GM18502 (cell line): ENCODE data around the gene GTF2I.
A peak's percentile ranks its signal among the peaks of the same experiment; 100 is the strongest.
"Not testable (repeated sequence)": the region's sequence is repeated elsewhere in the genome, so short reads cannot be mapped to it uniquely, and the experiment has no call there.

ENCODE experiments used
- ATAC-seq: cut with Tn5 transposase; IDR thresholded peaks from one replicate; pipeline ENCODE4 v1.9.1; 2021; ENCODE audit warnings: mild to moderate bottlenecking; ENCODE audit not compliant: unreplicated experiment, poor library complexity

Gene GTF2I

DNA sequence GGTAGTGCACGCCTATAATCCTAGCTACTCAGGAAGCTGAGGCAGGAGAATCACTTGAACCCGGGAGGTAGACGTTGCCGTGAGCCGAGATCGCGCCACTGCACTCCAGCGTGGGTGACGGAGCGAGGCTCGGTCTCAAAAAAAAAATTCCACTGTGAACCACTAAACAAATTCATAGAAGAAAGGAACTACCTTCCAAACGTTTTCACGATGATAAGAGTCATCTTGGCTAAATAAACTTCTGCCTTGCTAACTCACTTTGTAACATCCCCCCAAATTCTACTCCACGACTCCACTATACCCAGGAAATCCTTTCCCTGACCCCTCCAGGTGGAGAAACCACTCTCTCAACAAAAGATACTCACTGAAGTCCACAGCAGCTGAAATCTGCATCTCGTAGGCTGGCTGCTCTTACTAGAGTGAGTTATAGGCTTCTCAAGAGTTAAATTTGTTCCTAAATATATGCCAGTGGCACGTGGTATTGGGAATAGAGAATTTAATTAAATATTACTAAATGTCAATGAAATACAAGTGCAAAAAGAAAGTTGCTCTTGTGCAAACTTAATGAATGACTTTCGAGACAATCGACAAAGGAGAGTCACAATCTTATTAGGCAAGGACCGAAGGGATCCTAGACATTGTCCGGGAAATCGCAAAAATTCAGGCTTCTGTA lies 1.6 kb upstream of the GTF2I start:
- no peak for ATAC-seq

DNA sequence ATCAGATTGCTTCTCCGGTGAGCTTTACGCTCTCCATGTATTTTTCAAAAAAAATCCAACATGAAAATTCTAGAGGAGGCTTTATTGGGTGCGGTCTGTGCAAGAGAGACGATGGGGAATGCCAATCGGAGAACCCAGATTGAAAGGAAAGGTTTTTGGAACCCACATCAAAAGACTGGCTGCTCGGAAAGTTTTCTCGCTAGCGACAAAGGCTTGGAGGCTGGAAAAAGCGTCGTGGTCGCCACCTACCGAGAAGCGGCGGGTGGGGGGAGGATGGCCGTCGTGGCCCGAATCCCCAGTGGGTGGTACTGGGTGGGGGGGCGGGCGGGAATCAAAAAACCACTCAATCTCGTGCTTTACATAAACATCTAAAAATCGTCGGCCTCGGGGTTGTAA lies 1.1 kb upstream of the GTF2I start:
- ATAC-seq, result no peak

DNA sequence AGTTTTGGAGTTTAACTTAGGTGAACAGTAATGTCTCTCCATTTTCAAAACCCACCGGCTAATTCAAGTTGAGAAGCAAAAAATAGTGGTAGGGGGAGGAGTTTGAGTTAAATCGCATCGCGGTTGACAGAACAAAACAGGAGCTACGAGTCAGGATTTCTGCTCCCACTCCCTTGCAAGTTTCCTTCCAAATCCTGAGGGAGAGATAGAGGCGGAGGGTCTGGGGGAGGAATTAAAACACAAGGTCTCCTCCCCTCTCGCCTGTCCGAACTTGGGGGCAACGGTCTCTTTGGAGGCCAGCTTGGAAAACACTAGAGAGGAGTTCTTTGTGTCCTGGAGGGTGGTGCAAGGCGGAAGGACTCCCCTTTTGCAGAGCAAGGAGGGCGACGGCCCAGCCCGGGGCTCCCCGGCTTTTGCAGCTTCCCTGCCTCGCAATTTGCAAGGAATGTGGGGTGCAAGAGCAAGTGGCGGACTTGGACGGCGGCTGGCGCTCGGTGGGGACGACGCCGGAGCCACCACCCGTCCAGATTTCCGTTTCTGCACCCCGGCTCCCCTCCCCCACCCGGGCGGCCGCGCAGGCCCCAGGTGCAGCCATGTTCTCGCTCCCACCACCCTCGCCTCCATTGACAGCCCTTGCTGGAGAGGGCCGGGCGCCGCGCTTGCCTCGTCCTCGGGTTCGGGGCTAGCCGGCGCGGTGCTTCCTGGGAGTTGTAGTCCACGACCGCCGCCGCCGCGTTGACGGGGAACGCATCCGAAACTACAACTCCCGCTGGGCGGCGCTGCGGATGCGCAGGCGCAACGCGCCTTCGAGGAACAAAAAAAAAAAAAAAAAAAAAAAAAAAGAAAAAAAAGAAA lies 454 bp upstream of the GTF2I start:
- peak; percentile 54 for ATAC-seq

DNA sequence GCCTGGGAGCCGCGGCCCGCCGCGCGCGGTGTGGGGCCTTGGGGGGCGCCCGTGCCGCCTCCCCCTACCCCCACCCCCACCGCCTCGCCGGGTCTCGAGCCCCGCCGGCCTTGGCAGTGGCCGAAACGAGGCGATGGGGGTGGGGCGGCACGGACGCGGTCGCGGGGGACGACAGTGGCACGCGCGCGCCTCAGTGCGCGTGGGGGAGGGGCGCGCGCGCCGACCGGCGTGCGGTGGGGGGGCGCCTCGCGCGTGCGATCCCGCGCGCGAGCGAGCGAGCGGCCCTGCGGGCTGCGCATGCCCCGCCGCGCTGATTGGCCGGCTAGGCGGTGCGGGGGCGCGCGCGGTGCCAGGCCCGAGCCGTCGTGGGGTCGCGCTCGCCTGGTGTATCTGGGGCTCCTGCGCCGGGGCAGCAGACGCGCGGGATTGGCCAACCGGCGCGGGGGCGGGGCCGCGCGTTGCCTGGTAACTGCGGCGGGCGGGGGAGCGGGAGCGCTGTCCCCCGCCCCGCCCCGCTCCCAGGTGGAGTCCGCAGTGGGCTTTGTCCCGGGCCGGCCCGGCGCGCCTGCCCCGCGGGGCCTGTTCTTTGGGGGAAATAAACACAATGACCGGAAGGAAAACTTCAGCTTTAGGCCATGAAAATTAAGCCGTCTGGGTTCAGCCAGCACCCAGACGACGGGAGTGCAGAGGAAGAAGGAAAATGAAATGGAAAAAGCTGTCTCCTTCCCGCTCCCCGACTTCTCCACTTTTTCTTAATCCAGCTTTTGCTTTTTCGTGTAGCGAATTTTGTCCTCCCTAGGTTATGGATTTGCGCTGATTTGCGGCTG lies 873 bp downstream of the GTF2I start:
- ATAC-seq, result peak; percentile 53

DNA sequence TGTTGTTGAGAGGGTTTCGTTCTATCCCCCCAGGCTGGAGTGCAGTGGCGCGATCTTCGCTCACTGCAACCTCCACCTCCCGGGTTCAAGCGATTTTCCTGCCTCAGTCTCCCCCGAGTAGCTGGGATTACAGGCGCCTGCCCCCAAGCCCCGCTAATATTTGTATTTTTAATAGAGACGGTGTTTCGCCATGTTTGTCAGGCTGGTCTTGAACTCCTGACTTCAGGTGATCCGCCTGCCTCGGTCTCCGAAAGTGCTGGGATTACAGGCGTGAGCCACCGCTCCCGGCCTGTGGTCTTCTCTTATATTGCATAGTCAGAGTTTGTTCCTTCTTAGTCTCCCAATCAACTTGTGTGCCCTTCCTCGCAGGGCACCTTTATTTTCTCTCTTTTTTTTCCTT lies 2.7 kb downstream of the GTF2I start:
- not testable (repeated sequence) for ATAC-seq

DNA sequence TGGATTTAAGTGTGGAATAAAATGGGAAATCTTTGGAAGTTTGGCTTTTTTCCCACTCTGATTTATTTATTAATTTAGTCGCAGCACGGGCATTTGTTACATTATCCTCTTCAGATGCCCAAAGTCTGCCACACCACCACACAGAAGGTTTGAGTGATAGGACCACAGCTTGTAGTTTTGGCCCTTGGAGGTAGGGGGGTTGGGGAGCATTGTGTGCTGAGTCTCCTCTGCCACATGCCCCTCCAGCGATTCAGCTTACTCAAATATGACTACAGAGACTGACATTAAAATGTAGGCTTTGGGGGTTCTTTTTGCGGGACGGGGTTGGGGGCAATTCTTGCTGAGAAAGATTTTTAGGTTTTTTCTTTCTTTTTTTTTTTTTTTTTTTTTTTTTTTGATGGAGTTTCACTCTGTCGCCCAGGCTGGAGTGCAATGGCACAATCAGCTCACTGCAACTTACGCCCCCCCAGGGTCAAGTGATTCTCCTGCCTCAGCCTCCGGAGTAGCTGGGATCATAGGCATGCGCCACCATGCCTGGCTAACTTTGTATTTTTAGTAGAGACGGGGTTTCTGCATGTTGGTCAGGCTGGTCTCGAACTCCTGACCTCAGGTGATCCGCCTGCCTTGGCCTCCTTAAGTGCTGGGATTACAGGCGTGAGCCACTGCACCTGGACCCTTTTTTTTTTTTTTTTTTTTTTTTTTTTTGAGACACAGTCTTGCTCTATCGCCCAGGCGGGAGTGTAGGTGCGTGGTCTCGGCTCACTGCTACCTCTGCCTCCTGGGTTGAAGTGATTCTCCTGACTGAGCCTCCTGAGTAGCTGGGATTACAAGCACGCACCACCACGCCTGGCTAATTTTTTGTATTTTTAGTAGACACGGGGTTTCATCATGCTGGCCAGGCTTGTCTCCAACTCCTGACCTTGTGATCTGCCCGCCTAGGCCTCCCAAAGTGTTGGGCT lies 4.6 kb downstream of the GTF2I start:
- ATAC-seq, result not testable (repeated sequence)

DNA sequence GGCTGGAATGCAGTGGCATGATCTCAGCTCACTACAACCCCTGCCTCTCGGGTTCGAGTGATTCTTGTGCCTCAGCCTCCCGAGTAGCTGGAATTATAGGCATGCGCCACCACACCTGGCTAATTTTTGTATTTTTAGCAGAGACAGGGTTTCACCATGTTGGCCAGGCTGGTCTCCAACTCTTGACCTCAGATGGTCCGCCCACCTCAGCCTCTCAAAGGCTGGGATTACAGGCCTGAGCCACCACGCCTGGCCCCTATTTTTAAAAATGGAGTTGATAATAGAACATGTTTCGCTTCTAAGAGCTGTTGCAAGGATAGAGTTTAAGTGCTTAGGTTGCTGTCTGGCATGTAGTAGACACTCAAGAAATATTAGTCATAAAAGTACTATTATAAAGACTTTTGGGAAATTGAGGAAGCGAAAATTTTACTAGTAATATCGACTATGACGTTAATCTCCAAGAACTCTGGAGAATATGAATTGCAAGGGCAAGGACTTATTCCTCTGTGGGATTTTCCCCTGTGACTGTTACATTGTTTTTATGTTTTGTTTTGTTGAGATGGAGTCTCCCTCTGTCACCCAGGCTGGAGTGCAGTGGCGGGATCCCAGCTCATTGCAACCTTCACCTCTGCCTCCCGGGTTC lies 7.9 kb downstream of the GTF2I start:
- no peak for ATAC-seq

DNA sequence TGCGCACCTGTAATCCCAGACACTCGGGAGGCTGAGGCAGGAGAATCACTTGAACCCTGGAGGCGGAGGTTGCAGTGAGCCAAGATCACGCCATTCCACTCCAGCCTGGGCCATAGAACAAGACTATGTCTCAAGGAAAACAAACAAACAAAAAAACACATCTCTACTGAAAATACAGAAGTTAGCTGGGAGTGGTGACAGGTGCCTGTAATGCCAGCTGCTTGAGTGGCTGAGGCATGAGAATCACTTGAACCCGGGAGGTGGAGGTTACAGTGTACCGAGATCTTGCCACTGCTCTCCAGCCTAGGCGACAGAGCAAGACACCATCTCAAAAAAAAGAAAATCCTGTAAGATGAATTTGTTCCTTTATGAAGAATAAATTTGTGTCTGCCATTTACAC lies 9.5 kb downstream of the GTF2I start:
- not testable (repeated sequence) for ATAC-seq

DNA sequence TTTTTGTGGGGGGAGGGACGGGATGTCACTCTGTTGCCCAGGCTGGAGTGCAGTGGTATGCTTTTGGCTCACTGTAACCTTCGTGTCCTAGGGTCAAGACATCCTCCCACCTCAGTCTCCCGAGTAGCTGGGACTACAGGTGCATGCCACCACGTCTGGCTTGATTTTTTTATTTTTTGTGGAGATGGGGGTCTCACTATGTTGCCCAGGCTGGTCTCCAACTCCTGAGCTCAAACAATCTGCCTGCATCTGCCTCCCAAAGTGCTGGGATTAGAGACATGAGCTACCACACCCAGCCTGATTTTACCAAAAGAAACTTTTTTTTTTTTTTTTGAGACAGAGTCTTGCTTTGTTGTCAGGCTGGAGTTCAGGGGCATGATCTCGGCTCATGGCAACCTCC lies 10.0 kb downstream of the GTF2I start:
- ATAC-seq, result not testable (repeated sequence)

DNA sequence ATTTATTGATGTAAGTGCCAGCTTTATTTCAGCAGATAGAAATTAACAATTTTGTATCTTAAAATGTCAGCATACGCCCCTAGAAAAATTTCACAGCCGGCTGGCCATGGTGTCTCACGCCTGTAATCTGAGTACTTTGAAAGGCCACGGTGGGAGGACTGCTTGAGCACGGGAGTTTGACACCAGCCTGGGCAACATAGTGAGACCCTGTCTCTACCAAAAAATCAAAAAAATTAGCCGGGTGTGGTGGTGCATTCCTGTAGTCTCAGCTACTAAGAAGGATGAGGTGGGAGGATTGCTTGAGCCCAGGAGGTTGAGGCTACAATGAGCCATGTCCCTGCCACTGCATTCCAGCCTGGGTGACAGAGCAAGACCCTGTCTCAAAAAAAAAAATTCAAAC lies 14.1 kb downstream of the GTF2I start:
- ATAC-seq, result no peak

DNA sequence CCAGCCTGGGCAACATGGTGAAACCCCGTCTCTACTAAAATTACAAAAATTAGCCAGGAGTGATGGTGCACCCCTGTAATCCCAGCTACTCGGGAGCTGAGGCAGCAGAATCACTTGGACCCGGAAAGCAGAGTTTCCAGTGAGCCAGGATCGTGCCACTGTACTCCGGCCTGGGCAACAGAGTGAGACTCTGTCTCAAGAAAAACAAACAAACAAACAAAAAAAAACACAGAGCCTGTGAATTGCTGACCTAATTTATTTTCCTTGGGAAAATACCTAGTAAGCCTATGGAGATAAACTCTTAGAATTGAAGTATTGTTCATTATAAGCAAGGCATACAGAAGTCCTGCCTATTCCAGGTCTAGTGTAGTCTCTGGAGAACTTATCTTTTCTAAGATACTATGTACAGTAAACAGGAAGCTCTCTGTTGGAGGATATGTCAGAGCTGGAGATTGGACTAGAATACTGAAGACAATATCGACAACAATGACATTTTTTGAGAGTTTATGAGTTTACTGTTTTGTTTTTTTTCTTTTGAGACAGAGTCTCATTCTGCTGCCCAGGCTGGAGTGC lies 14.9 kb downstream of the GTF2I start:
- no peak for ATAC-seq

DNA sequence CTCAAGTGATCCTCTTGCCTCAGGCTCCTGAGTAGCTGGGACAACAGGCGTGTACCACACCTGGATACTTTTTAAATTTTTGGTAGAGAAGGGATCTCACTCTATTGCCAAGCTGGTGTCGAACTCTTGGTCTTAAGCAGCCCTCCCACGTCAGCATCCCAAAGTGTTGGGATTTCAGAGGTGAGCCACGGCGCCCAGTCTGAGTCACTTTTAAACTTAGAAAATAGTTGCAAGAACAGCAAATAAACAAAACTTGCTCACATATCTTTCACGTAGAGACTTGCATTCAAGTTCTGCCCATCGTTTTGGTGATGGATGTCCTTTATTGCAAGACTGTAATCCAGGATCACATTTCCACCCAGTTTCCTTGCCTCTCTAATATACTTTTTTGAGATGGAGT lies 16.6 kb downstream of the GTF2I start:
- no peak for ATAC-seq

DNA sequence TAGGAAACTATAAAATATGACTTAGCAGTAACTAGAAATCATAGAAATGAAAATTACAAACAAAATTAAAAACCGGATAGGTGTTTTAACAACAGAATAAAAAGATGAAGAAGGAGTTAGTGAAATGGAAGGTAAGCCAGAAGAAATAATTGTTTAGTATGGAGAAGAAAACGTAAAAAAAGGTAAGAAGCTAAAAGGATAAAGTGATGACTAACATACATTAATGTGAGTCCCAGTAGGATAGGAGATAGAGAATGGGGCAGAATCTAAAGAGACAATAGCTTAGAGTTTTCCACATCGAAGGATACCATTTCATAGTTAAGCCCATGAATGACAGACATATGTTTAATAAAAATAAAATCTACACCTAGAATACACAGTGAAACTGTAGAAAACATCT lies 25.3 kb downstream of the GTF2I start:
- no peak for ATAC-seq

DNA sequence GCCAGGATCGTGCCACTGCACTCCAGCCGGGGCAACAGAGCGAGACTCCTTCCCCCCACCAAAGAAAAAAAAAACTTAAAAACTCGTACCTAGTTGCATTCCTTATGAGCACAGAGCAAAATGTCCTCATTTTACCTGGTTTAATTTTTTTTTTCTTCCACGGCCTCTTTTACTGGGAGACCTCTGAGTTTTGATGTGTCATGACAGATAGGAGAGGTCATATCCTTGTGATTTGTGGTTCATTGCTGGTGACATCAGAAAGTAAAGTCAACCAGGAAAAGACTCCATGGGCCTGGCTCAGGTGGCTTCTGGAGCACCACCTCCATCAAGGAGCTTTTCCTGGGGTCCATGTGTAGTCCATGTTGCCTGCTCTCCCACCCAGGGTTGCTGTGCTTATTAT lies 26.3 kb downstream of the GTF2I start:
- no peak for ATAC-seq

DNA sequence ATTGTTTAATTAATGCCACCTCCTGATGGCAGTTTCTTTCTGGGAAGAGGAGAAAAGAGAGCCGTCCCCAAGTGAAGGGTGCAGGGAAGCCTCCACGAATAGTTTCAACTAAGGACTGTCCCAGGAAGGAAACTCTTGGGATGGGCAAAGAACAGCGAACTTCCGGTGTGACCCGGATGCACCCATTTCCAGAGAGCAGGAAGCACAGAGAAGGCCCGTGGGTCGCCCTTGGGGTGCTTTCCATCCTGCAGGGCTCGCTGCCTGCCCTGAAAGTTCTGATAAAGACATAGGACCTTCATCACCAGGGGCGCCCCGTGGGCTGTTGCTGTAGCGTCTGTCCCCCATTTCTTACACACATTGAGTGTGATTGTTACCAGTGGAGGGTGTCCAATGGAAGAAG lies 27.0 kb downstream of the GTF2I start:
- no peak for ATAC-seq

DNA sequence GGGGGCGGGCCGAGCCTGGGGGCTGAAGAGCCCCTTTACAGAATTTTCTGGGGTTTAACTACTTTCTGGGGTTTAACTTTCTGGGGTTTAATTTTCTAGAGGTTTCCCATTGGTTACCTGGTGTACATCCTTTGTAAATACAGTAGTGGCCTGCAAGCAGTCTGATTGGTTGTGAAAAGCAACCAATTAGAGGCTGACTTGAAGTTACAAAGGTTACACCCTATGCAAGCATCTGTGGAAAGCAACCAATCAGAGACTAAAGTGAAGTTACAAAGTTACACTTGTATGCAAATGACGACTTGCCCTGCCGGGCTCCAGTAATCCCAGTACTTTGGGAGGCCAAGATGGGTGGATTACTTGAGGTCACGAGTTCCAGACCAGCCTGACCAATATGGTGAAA lies 27.4 kb downstream of the GTF2I start:
- no peak for ATAC-seq

DNA sequence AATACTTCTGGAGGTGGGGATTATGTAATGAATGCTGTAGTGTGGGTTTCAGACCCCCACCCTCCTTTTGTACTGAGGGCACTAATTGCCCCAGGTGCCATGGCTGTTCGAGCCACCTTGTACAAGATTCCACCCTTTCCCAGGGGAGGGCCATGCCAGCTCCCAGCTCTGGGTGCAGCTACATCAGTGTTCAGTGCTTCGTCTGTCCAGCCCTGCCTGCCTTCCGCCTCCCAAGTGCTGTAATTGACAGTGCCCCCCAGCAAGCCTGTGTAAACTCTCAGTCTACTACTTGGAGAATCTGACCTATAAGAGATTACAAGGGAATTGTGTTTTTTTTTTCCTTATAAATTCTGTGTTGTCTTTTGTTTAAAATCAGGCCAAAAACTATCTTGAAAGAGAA lies 33.0 kb downstream of the GTF2I start:
- ATAC-seq, result no peak

DNA sequence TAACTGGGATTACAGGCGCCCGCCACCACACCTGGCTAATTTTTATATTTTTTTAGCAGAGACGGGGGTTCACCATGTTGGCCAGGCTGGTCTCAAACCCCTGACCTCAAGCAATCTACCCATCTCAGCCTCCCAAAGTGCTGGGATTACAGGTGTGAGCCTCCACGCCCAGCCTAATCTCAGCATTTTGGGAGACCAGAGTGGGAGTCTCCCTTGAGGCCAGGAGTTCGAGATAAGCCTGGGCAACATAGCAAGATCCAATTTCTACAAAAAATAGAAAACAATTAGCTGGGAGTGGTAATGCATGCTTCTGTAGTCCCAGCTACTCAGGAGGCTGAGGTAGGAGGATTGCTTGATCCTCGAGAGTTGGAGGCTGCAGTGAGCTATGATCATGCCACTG lies 46.9 kb downstream of the GTF2I start:
- not testable (repeated sequence) for ATAC-seq

DNA sequence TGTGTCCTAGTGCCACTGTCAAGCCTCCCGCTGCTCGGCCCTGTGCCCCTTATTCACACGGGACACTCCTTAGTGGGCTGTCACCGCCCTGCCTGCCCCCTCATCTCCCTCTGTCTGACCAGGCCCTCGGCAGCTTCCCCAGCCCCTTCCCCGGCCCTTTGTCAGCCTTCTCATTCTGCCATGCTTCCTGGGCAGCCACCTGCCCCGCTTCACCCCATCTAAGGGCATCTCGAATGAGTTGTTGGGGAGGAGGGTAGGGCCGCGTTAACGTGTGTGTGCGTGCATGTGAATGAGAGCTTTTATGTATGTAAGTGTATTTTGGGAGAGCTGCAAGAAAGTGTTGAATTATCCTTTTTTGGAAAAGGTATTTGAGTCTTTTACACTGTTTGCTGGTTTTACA lies 49.7 kb downstream of the GTF2I start:
- no peak for ATAC-seq
